Fibroblast of the aortic adventitia (primary cell): Measurements from ENCODE around the gene GTF2I. TPM values are rescaled to one million over a fixed set of nuclear protein-coding genes. Genes with fewer than 3 reads are reported as not detected.
A peak's percentile ranks its signal among the peaks of the same experiment; 100 is the strongest.

Source experiments
- DNase-seq: peaks from one replicate; pipeline ENCODE4 v3.0.0-alpha.2; 2010; ENCODE audit warnings: low read depth
- H3K4me3 ChIP-seq: 2 replicates; pipeline ENCODE4 v1.5.1; 2011; ENCODE audit warnings: low read depth, mild to moderate bottlenecking, control low read depth, low read length, moderate library complexity
- total RNA-seq: library from RNA; depleted of rRNA; stranded (reverse); fragments of >200 nt; gene quantifications from 2 replicates; pipeline ENCODE4 v1.2.3, GENCODE V29; 2012; ENCODE audit warnings: low replicate concordance
- TF ChIP-seq, protein P1 (sequence below): IDR thresholded peaks from 2 replicates; pipeline ENCODE4 v1.5.1; 2011; ENCODE audit warnings: mild to moderate bottlenecking, low read length, control low read depth, inconsistent platforms; ENCODE audit not compliant: insufficient read depth

GTF2I gene
- 109 and 156 TPM in 2 replicates for total RNA-seq

DNA sequence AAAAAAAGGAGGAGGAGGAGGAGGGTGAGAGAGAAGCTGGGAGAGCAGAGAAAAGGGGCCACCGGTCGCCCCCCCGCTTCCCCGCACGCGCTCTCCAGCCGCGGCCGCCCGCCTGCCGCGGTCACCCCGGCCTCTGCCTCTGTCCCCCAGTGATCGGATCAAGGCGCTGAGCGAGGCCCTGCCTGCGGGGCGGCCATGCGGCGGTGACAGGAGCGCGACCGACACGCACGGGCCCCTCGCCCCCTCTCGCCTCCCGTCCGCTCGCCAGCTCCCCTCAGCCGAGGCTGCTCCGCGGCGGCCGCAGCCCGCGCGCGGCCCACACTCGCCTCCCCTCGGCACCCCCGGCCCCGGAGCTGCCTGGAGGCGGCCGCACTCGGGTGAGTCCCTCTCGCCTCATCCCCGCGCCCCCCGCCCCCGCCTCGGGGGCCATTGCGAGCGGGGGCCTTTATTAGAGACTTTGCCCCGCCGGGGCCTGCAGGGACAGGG is at the start of gene GTF2I:
Gene GTF2I, plus strand, starts transcription at position 27 of the 486 bp plus-strand sequence. CDS start 31,411 bp downstream, outside the sequence.
- TF ChIP-seq, protein P1, sequence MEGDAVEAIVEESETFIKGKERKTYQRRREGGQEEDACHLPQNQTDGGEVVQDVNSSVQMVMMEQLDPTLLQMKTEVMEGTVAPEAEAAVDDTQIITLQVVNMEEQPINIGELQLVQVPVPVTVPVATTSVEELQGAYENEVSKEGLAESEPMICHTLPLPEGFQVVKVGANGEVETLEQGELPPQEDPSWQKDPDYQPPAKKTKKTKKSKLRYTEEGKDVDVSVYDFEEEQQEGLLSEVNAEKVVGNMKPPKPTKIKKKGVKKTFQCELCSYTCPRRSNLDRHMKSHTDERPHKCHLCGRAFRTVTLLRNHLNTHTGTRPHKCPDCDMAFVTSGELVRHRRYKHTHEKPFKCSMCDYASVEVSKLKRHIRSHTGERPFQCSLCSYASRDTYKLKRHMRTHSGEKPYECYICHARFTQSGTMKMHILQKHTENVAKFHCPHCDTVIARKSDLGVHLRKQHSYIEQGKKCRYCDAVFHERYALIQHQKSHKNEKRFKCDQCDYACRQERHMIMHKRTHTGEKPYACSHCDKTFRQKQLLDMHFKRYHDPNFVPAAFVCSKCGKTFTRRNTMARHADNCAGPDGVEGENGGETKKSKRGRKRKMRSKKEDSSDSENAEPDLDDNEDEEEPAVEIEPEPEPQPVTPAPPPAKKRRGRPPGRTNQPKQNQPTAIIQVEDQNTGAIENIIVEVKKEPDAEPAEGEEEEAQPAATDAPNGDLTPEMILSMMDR: no peak
- DNase-seq: no peak
- peak within 1 kb of the TSS; percentile 82 for H3K4me3 ChIP-seq

- TF ChIP-seq, protein P1: no peak
- DNase-seq: peak; percentile 16
These were observed 45.3 kb upstream of the GTF2I start for GRCh38 chr7:74612015-74612829.

DNA sequence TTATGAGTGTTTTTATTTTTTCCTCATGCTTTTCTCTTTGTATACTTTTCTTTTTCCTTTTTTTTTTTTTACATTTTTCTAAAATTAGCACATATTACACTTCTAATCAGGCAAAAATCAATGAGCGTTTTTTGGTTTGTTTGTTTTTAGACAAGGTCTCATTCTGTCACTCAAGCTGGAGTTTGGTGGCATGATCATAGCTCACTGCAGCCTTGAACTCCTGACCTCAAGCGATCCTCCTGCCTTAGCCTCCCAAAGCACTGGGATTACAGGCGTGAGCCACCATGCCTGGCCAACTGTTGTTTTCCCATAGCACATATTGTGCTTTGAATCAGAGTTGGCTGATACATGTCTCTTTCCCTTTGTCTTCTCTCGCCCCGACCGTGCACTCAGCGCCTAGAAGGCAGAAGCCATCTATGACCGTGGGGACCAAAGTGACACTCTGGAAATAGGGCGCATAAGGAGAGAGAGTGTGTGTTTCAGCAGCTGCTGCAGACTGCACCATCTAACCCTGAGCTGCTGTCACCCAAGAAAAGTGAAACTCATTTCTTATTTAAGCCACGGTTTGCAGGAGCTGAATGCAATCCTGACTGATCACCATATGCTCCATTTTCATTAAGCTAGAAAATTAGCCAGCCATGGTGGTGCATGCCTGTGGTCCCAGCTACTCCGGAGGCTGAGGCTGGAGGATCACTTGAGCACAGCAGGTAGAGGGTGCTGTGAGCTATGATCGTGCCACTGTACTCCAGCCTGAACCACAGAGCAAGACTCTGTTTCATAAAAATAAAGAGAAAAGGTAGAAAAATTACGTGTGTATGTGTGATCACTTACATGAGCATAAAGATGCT is 41.4 kb upstream of the GTF2I start:
- DNase-seq: no peak
- TF ChIP-seq, protein P1: no peak
- H3K4me3 ChIP-seq: no peak overlapping the region

More at GRCh38 chr7:74612015-74612829, 45.3 kb upstream of the GTF2I start:
- H3K4me3 ChIP-seq: no peak overlapping the region

DNA sequence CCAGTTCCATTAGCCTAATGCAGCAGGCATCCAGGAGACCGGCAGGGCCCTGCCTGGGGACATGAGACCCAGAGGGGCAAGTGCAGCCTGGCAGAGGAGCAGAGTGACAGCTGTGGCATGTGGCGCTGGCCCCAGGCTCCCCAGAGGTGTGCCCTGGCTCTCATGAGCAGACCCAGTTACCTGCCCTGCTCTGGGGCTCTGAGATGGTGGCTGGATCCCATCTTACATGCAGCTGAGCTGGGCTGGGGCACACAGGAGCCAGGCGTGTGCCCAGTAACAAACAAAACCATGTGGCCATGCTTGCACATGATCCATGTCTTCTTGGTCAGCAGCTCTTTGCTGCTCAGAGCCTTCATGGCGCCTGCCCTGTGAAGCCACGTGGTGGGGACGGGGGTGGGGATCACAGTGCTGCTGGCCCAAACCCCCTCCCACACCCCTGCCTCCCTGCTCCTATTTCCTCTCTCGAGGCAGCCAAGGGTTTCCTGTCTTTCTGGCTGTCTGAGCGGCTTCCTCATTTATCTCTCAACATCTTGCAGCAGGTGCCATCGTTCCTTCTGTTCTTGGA is 40.3 kb upstream of the GTF2I start:
- DNase-seq: no peak
- no peak overlapping the region for H3K4me3 ChIP-seq
- TF ChIP-seq, protein P1: no peak

DNA sequence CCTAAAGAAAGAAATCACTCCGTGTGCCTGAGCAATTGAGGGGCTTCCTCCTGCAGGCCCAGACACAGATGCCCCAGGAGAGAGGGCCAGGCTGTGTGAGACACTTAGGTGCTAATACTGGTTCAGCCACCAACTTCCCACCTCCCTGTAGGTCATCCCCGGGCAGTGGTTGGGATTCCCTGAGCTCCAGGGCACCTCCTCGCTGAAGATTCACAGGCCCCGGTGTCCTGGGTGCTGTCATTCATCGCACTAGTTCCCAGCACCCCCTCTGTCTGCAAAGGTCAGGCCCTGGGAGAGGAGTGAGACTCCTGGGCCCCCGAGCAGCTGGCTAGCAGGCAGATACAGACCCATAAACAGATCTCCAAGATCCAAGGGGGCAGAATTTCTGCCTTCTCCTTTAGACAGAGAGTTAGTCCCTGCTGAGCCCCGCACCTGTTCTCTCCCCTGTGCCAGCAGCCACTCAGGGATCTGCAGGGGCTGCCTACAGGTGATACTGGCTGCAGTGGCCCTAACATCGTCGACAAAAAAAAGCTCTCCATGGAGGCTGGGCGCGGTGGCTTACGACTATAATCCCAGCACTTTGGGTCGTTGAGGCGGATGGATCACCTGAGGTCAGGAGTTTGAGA is 38.2 kb upstream of the GTF2I start:
- no peak for DNase-seq
- TF ChIP-seq, protein P1: no peak
- no peak overlapping the region for H3K4me3 ChIP-seq

DNA sequence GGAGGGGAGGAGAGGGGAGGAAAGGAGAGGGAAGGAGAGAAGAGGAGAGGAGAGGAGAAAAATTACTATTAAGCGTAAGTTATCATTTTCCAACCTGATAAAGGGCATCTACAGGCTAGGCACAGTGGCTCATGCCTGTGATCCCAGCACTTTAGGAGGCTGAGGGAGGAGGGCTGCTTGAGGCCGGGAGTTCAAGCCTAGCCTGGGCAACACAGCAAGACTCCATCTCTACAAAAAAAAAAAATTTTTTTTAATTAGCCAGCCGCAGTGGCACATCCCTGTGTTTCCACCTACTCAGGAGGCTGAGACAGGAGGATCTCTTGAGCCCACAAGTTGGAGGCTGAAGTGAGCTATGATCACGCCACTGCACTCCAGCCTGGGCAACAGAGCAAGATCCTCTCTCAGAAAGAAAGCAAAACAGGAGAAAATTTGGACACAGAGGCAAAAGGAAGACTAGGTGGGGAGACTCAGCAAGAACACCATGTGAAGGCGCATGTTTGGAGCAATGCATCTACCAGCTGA is 35.2 kb upstream of the GTF2I start:
- H3K4me3 ChIP-seq: no peak overlapping the region
- TF ChIP-seq, protein P1: no peak
- DNase-seq: no peak
